ENCODE data around the gene HOXA9. TPM values are rescaled to one million over a fixed set of nuclear protein-coding genes. Genes with fewer than 3 reads are reported as not detected.
A peak's percentile ranks its signal among the peaks of the same experiment; 100 is the strongest.

HOXA9 gene
- total and polyA plus RNA-seq, 2 of the 8 experiments (the other 6 are each of a cell fraction or from before 2014, with no cell fraction given) = not detected

GRCh38 chr7:27157702-27158431, 7.5 kb downstream of the HOXA9 start:
- H2AK5ac ChIP-seq (ENCODE audit: low read depth, low read length) = no peak overlapping the region
- no peak overlapping the region for H2AFZ ChIP-seq (ENCODE audit: low read length)
- H3K9me3 ChIP-seq (ENCODE audit: insufficient read depth in 2 of 2, low read depth in 1 of 2, low read length in 1 of 2) = peaks cover 0 to 10% of the 10 kb centered on the region in 2 experiments; a peak in 1 of 4 replicates
- H3K27me3 ChIP-seq (replicated peaks in 1 of 4; ENCODE audit: control insufficient read depth in 3 of 4, extremely low read depth in 1 of 4, insufficient read depth in 3 of 4, low read length in 3 of 4) = peaks cover 98 to 100% (median 99%) of the 10 kb centered on the region in 4 experiments
- no peak overlapping the region for H3K14ac ChIP-seq (ENCODE audit: insufficient read length)
- H3K79me2 ChIP-seq (ENCODE audit: control insufficient read depth in 1 of 2, insufficient read depth in 2 of 2, low read length in 2 of 2) = no peaks in the 10 kb centered on the region
- ChIA-PET CTCF (ENCODE audit: partially characterized antibody) (interaction anchor here (1.1 to 2.0 kb wide), 11 partner anchors 8 to 52 kb away, joined by 3 to 16 read pairs (median 5); partner anchors contain the start of gene HOXA5), POLR2A (ENCODE audit: partially characterized antibody) (no interaction called here)
- TF ChIP-seq ATF3 (IDR thresholded peaks at IDR 0.05; ENCODE audit: insufficient read depth, low read depth, low read length) = no peak
- no peak for TF ChIP-seq SRF (IDR thresholded peaks at IDR 0.05; ENCODE audit: low read depth, low read length)
- TF ChIP-seq TCF12 (IDR thresholded peaks at IDR 0.05; ENCODE audit: low read depth, low read length) = no peak
- TF ChIP-seq TBP (IDR thresholded peaks at IDR 0.05; ENCODE audit: low read depth, low read length) = no peak
- peak; percentile 68 for TF ChIP-seq RNF2 (IDR thresholded peaks at IDR 0.05; ENCODE audit: borderline replicate concordance, low read depth, low read length, missing control alignments, poor library complexity, severe bottlenecking)
- TF ChIP-seq EZH2 (IDR thresholded peaks at IDR 0.05; ENCODE audit: low read depth, low read length, severe bottlenecking) = peak; percentile 81
- TF ChIP-seq SUZ12 (IDR thresholded peaks at IDR 0.05; ENCODE audit: low read length) = peak; percentile 69
- TF ChIP-seq CBX8 (IDR thresholded peaks at IDR 0.05; ENCODE audit: borderline replicate concordance, low read depth, low read length) = 0 out of 2 replicates have a peak, but pooled peaks have one; percentile 32
- H3K4me2 ChIP-seq (ENCODE audit: insufficient read depth in 1 of 2, low read depth in 2 of 2, low read length in 2 of 2) = no peak overlapping the region; a peak in 1 of 4 replicates
- H4K5ac ChIP-seq (ENCODE audit: insufficient read length, low read depth, low read length) = no peak overlapping the region
- no peak overlapping the region for H2BK120ac ChIP-seq (replicated peaks; ENCODE audit: low read depth, low read length)
- no peak overlapping the region for H2BK5ac ChIP-seq (ENCODE audit: low read depth, low read length)
- no peak overlapping the region for H3K27ac ChIP-seq (ENCODE audit: low read depth, low read length)
- H4K91ac ChIP-seq (replicated peaks; ENCODE audit: insufficient read length, low read length) = no peak overlapping the region
- peaks cover 0 to 2% (median 0%) of the 10 kb centered on the region in 4 experiments; a peak in 3 of 7 replicates for H3K4me1 ChIP-seq (replicated peaks in 1 of 4; ENCODE audit: control insufficient read depth in 3 of 4, insufficient read depth in 4 of 4, low read length in 3 of 4)
- no peak overlapping the region for H3K18ac ChIP-seq (ENCODE audit: extremely low read depth, low read length)
- no peaks in the 10 kb centered on the region for H3K79me1 ChIP-seq (ENCODE audit: low read depth, low read length)
- H2BK20ac ChIP-seq (ENCODE audit: low read length) = no peak overlapping the region
- no peak overlapping the region for H3K23ac ChIP-seq (ENCODE audit: insufficient read length)
- no peak overlapping the region for H4K8ac ChIP-seq (ENCODE audit: extremely low read depth, insufficient read depth, low read length)
- H2BK15ac ChIP-seq (ENCODE audit: low read length) = no peak overlapping the region
- no peak overlapping the region for H3K56ac ChIP-seq (replicated peaks; ENCODE audit: insufficient read length, low read depth, low read length)
- peaks cover 22 to 35% of the 10 kb centered on the region in 2 experiments for H4K20me1 ChIP-seq (replicated peaks in 1 of 2; ENCODE audit: control insufficient read depth in 1 of 2, insufficient read depth in 2 of 2, low read length in 2 of 2)
- peaks cover 0 to 24% (median 0%) of the 10 kb centered on the region in 4 experiments; a peak in 1 of 8 replicates for H3K36me3 ChIP-seq (ENCODE audit: control insufficient read depth in 2 of 4, insufficient read depth in 4 of 4, low read length in 3 of 4)
- no peak overlapping the region for H2BK12ac ChIP-seq (ENCODE audit: low read depth, low read length)
- FAIRE-seq (no peak), DNase-seq (ENCODE audit: low read depth in 1 of 2, low spot score in 2 of 2) (peak in 1 of 2 experiments; percentile 47)
- no peak overlapping the region for H3K9ac ChIP-seq (replicated peaks in 1 of 4; ENCODE audit: extremely low read depth in 1 of 4, low read depth in 3 of 4, low read length in 3 of 4)
- H3K4me3 ChIP-seq (ENCODE audit: extremely low read depth in 1 of 4, insufficient read depth in 2 of 4, low read depth in 3 of 4, low read length in 4 of 4) = no peak overlapping the region
- no peaks in the 10 kb centered on the region for H3K23me2 ChIP-seq (ENCODE audit: low read depth, low read length)
- 25% methylated on average over 22 of the region's 30 CpGs; no CpG with 5 or more reads in 1 of the 2 experiments for WGBS, 2 experiments (ENCODE audit: extremely low coverage in 1 of 2, insufficient coverage in 1 of 2, insufficient read length in 1 of 2, insufficient replicate concordance in 2 of 2, low coverage in 1 of 2, low lambda C conversion rate in 2 of 2, missing lambda C conversion rate in 1 of 2)
- H3K4ac ChIP-seq (replicated peaks; ENCODE audit: insufficient read length, low read depth, low read length) = no peak overlapping the region

Data from H1 (cell line).